H1 (cell line): ENCODE measurements around the gene SKAP1.

Source experiments
- ASH2L ChIP-seq: fragments of 200-600, 300-600 bp; sonication (generic); IDR thresholded peaks from one replicate; pipeline ENCODE4 v1.7.1; 2017; ENCODE audit warnings: low read length
- CHD2 ChIP-seq: IDR thresholded peaks from 2 replicates; pipeline ENCODE4 v1.6.1; 2012; ENCODE audit warnings: low read length, improper control_type of control experiment
- CTCF ChIP-seq, 3 experiments: IDR thresholded peaks; 1 replicate in 2 of 3; 2 replicates in 1 of 3; pipeline versions ENCODE4 v1.5.1 to v1.6.1; 2011; ENCODE audit warnings: low read length in 3 of 3, mild to moderate bottlenecking in 3 of 3, inconsistent platforms in 2 of 3, low read depth in 1 of 3, moderate library complexity in 1 of 3; ENCODE audit not compliant: insufficient read depth in 1 of 3; ENCODE audit errors: control extremely low read depth in 1 of 3
- EZH2 ChIP-seq: fragments of 200-600 bp; sonication (generic); IDR thresholded peaks from 2 replicates; pipeline ENCODE4 v1.7.1; 2012; ENCODE audit warnings: low read depth, mild to moderate bottlenecking, moderate library complexity, low read length, inconsistent platforms; ENCODE audit not compliant: severe bottlenecking
- JUN ChIP-seq: IDR thresholded peaks from 2 replicates; pipeline ENCODE4 v1.6.1; 2011; ENCODE audit warnings: low read depth, mild to moderate bottlenecking, improper control_type of control experiment, low read length
- MAFK ChIP-seq: IDR thresholded peaks from 2 replicates; pipeline ENCODE4 v1.6.1; 2012; ENCODE audit warnings: low read depth, mild to moderate bottlenecking, improper control_type of control experiment, low read length
- POLR2A ChIP-seq, 2 experiments: IDR thresholded peaks; 1 replicate in 1 of 2; 2 replicates in 1 of 2; pipeline ENCODE4 v1.6.1; 2011; ENCODE audit warnings: low read depth in 2 of 2, low read length in 2 of 2, mild to moderate bottlenecking in 2 of 2; ENCODE audit errors: control extremely low read depth in 1 of 2
- POLR2AphosphoS5 ChIP-seq: IDR thresholded peaks from 2 replicates; pipeline ENCODE4 v1.6.1; 2011; ENCODE audit warnings: low read depth, low read length
- RNF2 ChIP-seq: fragments of 200-900, 300-1000 bp; sonication (generic); IDR thresholded peaks from 2 replicates; pipeline ENCODE4 v1.7.1; 2016; ENCODE audit warnings: borderline replicate concordance, low read depth, mild to moderate bottlenecking, antibody characterized with exemption, low read length; ENCODE audit not compliant: poor library complexity, severe bottlenecking; ENCODE audit errors: missing control alignments
- RXRA ChIP-seq: IDR thresholded peaks from 2 replicates; pipeline ENCODE4 v1.6.1; 2011; ENCODE audit warnings: low read depth, mild to moderate bottlenecking, low read length, moderate library complexity; ENCODE audit not compliant: insufficient read depth
- SP1 ChIP-seq: IDR thresholded peaks from 2 replicates; pipeline ENCODE4 v1.6.1; 2011; ENCODE audit warnings: low read depth, low read length
- TAF1 ChIP-seq: IDR thresholded peaks from 2 replicates; pipeline ENCODE4 v1.6.1; 2011; ENCODE audit warnings: mild to moderate bottlenecking, low read depth, low read length
- USF2 ChIP-seq: IDR thresholded peaks from 2 replicates; pipeline ENCODE4 v1.6.1; 2011; ENCODE audit warnings: low read length, improper control_type of control experiment
- TF ChIP-seq, protein P1 (sequence below): IDR thresholded peaks from 2 replicates; pipeline ENCODE4 v1.6.1; 2012; ENCODE audit warnings: inconsistent platforms

DNA sequence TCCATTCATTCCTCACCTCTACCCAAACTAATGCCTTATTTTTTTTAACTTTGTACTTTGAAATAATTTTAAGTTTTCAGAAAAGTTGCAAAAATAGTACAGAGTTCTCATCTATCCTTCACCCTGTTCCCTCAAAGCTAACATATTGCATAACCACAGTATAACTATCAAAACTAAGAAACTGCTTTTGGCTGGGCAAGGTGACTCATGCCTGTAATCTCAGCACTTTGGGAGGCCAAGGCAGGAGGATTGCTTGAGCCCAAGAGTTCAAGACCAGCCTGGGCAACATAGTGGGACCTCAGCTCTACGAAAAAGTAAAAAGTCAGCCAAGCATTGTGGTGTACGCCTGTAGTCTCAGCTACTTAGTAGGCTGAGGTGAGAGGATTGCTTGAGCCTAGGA is 147.7 kb downstream of the SKAP1 start:
- TF ChIP-seq RXRA (no peak), CTCF (IDR thresholded peaks at IDR 0.05; ENCODE audit: control extremely low read depth in 1 of 3, insufficient read depth in 1 of 3, low read depth in 1 of 3, low read length in 3 of 3) (no peak), SP1 (no peak), RNF2 (no peak), TAF1 (no peak), MAFK (no peak), CHD2 (no peak), JUN (no peak), POLR2AphosphoS5 (no peak), ASH2L (no peak), POLR2A (IDR thresholded peaks at IDR 0.05; ENCODE audit: control extremely low read depth in 1 of 2, low read depth in 2 of 2, low read length in 2 of 2) (no peak), USF2 (no peak), EZH2 (no peak)
- TF ChIP-seq, protein P1, sequence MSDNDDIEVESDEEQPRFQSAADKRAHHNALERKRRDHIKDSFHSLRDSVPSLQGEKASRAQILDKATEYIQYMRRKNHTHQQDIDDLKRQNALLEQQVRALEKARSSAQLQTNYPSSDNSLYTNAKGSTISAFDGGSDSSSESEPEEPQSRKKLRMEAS = no peak
